GM12892 (cell line): ENCODE results near the gene IFITM10.
A peak's percentile ranks its signal among the peaks of the same experiment; 100 is the strongest.

Experiments used
- DNase-seq: peaks from one replicate; pipeline ENCODE4 v3.0.0; 2011; ENCODE audit not compliant: insufficient read length
- FAIRE-seq: peaks from 2 replicates; lab custom pipeline; 2011; peaks lifted over from hg19 to GRCh38; lab: Jason Lieb, UNC
- POLR2A ChIP-seq: IDR thresholded peaks from 2 replicates; pipeline ENCODE4 v1.6.1; 2011; ENCODE audit warnings: low read depth, low read length, control low read depth
- POLR2AphosphoS5 ChIP-seq: IDR thresholded peaks from 2 replicates; pipeline ENCODE4 v1.6.1; 2011; ENCODE audit warnings: low read depth, low read length, control low read depth
- TAF1 ChIP-seq: IDR thresholded peaks from 2 replicates; pipeline ENCODE4 v1.6.1; 2011; ENCODE audit warnings: low read depth, mild to moderate bottlenecking, control low read depth, low read length, borderline replicate concordance

IFITM10 gene

DNA sequence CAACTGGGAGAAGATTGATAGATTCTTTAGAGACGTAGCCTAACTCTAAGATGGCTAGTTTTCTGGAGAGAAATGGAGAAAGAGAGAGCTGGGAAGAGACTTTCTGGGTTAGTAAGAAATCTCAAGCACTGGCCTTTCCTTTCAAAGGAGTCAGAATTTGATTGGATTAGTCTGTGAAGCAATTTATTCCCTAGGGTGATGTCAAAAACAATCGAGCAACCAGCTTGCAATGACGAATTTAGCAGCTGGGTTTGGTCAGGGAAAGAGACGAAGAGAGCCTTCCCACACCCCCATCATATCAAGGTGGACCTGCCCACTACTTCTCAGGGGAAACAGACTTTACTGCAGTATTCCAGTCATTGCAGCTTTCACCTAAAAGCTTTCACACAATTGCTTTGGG lies 42.6 kb downstream of the IFITM10 start:
- no peak for DNase-seq
- no peak for TF ChIP-seq POLR2A
- TF ChIP-seq POLR2AphosphoS5 = no peak
- TF ChIP-seq TAF1 = no peak
- FAIRE-seq = no peak

DNA sequence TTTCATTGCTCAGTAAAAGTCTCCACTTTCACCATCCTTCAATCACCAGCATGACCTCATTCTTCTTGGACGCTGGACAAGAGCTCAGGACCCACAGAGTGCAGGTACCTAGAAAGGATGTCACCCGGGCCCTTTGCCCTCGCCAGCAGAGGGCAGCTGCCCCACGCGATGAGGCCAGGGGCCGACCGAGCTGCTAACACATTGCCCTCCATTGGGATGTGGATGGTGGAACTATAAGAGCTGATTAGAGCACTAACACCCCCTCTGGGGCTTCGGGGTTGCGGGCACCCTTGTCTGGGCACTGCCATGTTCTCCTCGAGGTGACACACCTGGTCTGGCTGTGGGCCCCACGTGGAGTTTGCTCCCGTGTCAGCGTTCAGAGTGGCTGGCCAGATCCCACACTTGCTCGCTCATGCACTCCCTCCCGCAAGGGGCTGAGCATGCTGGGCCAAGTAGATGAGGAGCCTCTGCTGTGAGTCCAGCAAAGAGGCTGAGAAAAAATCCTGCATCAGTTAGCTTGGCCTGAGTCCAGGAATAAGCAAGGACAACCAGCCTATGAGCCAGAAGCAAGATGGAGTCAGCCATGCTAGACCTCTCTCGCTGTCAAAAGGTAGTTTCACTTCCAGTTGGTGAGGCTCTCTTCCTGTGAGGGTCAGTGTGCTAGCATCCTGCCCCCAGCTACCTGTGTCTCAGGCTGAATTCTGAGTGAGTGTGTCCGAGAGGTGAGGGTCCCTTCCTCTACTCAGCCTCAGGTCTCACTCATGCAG lies 43.6 kb downstream of the IFITM10 start:
- DNase-seq (no peak), FAIRE-seq (no peak)
- TF ChIP-seq POLR2AphosphoS5 (no peak), POLR2A (no peak), TAF1 (no peak)

DNA sequence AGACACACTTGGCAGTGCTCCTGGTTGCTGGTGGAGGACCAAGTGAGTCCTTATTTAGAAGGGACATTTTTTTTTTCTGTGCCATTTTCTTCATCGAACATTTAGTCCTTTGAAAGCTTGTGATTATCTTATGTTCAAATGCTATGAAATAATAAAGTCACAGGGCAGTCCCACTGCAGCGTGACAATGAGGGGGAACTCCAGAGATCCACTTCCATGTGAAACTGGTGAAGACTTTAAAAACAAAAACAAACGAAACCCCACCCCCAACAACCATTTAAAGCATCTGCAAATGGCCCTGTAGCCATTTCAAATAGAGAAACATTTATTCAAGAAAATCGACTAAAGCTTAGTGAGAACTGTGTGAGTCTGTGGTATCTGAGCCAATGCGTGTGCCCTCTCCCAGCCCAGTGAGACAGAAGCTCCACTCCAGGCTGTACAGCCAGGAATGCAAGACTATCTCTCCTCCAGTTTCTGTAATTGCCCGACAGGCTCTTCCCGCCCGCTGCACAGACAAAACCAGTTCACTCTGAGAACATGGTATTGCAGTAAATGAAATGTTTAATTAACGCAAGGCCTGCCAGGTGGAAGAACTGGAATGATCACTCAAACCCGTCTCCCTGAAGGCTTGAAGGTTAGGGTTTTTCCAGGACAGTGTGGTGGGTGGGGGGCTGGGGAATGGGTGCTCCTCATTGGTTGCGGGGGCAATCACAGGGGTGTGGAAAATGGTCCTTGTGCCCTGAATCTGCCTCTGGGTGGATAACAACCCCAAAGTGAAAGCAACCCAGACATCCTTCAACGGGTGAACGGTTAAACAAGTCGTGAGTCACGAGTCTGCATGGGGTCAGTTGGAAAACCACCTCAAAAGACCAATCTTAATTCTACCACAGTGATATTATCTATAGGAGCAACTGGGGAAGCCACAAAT lies 45.0 kb downstream of the IFITM10 start:
- FAIRE-seq (peak; percentile 30), DNase-seq (no peak)
- TF ChIP-seq POLR2A (no peak), POLR2AphosphoS5 (no peak), TAF1 (no peak)

DNA sequence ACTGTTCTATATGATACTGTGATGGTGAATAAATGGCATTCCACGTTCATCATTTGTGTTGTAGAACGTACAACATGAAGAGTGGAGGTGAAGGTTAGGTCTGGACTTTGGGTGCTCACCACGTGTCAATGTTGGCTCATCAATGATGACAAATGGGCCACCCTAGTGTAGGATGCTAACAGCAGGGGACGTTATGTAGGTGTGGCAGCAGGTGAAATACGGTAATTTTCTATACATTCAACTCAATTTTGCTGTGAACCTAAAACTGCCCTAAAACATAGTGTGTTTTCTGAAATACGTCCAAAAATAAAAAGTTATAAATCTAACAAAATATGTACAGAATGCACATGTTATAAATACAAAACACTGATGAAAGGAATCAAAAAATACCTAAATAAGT lies 47.2 kb downstream of the IFITM10 start:
- FAIRE-seq (no peak), DNase-seq (no peak)
- TF ChIP-seq TAF1 (no peak), POLR2AphosphoS5 (no peak), POLR2A (no peak)

DNA sequence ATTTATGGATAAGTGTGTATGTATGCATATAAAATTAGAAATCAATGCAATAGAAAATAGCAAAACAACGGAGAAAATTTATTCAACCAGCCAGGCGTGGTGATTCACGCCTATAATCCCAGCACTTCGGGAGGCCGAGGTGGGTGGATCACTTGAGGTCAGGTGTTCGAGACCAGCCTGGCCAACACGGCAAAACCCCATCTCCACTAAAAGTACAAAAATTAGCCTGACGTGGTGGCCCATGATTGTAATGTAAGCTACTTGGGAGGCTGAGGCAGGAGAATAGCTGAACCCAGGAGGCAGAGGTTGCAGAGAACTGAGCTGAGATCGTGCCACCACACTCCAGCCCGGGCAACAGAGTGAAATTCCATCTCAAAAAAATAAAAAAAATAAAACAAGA lies 47.9 kb downstream of the IFITM10 start:
- no peak for DNase-seq
- no peak for FAIRE-seq
- TF ChIP-seq POLR2AphosphoS5 = no peak
- TF ChIP-seq POLR2A = no peak
- TF ChIP-seq TAF1 = no peak

DNA sequence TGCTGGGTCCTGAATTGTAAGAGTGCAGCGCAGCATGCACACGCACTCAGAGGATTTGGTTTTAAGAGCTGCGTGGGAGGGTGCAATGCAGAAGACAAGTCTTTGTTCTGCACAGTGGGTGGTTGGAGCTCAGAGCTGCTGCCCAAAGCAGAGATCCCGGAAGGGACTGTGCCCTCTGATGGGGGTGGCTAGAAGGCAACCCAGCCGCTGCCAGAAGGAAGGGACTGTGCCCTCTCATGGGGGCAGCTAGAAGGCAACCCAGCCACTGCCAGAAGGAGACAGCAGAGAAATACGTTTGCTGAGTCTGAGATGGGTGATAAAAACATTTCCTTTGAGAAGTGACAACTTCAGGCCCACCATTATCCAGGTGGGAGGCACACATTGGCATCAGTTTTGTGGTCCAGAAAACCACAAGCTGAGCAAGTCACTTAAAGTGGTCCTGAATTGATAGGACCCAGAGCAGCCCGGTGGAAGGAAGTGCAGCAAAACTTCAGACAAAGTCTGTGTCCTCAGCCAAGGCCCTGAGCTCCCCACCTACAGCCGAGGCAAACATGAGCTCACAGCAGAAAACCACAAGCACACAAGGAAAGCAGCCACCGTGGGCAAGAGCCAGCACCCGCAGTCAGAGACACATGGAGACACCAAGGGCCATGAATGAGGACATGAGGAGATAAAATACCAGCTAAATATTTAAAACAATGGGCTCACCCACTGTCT lies 49.1 kb downstream of the IFITM10 start:
- FAIRE-seq = no peak
- no peak for TF ChIP-seq POLR2AphosphoS5
- DNase-seq = no peak

DNA sequence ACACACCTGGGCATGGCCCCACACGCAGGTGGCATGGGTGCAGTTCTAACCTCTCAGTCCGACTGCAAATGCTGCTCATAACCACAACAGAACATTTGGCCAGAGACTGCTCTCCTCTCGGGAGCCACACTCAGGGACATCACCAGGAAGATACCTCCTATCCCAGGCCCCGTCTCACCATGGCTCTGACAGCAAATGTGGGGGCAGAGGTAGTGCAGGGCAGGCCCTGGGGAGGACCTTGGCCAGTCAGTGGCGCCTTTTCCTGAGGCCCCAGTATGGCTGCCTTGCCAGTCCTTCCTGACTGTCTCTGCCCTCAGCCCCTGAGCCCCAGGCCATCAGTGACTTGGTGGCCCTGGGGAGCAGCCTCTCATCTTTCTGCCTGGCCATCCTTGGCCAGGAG lies 50.6 kb downstream of the IFITM10 start:
- FAIRE-seq (no peak), DNase-seq (no peak)
- TF ChIP-seq POLR2A (no peak), TAF1 (no peak), POLR2AphosphoS5 (no peak)

DNA sequence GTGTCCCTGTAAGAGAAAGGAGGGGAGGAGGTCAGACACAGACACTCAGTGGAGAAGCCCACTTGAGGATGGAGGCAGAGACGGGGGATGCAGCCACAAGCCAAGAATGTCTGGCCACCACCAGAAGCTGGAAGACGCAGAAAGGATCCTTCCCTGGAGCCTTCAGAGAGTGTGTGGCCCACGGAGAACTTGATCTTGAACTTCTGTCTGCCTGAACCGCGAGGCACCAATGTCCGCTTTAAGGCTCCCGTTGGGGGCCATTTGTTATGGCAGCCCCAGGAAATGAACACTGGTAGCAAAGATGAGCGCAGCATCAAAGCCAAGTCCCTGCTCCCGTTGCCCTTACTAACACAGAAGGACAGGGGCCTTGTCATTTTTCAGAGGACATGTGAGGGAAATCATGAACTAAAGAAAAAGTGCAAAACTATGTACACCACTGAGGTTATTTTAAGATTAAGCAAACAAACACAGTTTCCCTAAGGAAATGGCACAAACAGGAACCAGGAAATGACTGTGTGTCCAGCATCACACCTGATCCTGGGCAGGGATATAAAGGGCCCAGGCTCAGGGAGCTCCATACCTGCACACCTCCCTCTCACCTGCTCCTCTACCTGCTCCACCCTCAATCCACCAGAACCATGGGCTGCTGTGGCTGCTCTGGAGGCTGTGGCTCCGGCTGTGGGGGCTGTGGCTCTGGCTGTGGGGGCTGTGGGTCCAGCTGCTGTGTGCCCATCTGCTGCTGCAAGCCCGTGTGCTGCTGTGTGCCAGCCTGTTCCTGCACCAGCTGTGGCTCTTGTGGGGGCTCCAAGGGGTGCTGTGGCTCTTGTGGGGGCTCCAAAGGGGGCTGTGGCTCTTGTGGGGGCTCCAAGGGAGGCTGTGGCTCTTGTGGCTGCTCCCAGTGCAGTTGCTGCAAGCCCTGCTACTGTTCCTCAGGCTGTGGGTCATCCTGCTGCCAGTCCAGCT lies 53.5 kb downstream of the IFITM10 start, which contains the start of gene KRTAP5-6:
TSS of gene KRTAP5-6 (plus strand) at position 588 of the 963 bp plus-strand sequence. CDS start at position 639, 51 bp downstream.
- DNase-seq = no peak
- TF ChIP-seq POLR2A = no peak
- TF ChIP-seq POLR2AphosphoS5 = no peak
- no peak for TF ChIP-seq TAF1
- FAIRE-seq = no peak

DNA sequence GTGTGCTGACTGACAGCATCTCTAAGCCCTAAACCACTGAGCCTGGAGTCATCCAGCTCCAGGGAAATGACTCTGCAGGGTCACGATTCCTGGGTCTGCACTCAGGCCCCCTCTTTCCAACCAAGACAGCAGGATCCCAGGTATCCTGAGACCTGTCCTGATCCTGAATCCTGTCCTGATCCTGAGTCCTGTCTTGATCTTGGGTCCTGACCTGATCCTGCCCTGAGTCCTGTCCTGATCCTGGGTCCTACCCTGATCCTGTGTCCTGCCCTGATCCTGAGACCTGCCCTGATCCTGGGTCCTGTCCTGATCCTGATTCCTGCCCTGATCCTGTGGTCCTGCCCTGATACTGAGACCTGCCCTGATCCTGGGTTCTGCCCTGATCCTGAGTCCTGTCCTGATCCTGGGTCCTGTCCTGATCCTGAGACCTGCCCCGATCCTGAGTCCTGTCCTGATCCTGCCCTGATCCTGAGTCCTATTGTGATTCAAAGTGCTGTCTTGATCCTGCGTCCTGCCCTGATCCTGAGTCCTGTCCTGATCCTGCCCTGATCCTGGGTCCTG lies 54.8 kb downstream of the IFITM10 start:
- FAIRE-seq (no peak), DNase-seq (no peak)
- TF ChIP-seq POLR2A (no peak), TAF1 (no peak), POLR2AphosphoS5 (no peak)

DNA sequence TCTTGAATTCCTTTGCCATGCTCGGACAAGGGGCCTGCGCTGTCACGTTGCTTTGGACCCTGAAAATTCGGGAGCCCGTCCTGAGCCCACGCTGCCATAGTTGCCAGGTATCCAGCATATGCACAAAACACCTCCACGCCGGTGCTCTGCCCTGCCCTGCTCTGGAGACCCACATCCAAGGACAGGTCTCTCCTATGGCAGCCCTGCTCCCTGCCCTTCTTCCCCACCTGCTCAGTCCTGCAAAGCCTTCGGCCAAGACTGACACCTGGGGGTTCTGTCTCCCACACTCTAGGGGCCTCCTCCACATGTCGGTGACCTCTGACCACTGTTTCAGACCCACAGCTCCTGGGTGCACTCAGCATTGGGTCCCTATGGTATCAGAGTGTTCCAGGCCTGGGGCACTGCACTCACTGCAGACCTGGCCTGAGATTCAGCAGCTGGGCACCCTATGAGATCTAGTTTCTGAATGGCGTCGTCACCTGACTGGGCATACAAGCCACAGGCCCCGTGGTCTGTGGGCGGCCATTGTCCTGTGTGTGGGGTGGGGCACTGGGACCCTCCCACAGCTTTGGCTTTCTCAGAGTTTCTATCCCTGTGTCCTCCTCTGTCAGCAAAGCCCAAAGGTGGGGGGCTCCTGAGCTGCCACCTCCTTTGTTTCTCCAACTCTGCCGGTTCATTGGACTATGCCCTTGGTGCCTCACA lies 55.4 kb downstream of the IFITM10 start:
- FAIRE-seq (no peak), DNase-seq (no peak)
- no peak for TF ChIP-seq POLR2AphosphoS5
- no peak for TF ChIP-seq TAF1
- no peak for TF ChIP-seq POLR2A
